D721Med (cell line): ENCODE results near the gene LSAMP.

Experiments
- DNase-seq: peaks from one replicate; pipeline ENCODE4 v3.0.0; 2011; ENCODE audit warnings: low spot score; ENCODE audit not compliant: insufficient read length
- FAIRE-seq: peaks from 2 replicates; lab custom pipeline; 2011; peaks lifted over from hg19 to GRCh38; lab: Jason Lieb, UNC
- TF ChIP-seq, protein P1 (sequence below): IDR thresholded peaks from 2 replicates; pipeline ENCODE4 v1.5.1; 2012; ENCODE audit warnings: mild to moderate bottlenecking, control low read depth; ENCODE audit not compliant: insufficient read depth; ENCODE audit errors: missing control alignments

The LSAMP gene

DNA sequence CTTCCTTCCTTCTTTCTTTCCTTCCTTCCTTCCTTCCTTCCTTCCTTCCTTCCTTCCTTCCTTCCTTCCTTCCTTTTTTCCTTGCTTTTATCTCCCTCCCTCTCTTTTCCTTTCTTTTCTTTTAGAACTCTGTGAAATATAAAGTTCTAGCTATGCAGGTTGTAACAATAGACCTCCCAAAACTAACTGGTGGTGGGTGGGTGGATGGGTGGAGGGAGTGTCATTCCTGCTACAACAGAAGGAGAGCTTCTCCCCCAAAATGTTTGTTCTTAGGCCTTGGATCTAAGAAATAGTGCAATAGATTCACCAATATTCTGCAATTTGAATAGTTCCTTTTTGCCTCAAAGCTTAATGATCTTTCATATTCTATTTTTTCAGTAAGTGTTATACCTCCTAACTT is 606.0 kb downstream of the LSAMP start:
- TF ChIP-seq, protein P1, sequence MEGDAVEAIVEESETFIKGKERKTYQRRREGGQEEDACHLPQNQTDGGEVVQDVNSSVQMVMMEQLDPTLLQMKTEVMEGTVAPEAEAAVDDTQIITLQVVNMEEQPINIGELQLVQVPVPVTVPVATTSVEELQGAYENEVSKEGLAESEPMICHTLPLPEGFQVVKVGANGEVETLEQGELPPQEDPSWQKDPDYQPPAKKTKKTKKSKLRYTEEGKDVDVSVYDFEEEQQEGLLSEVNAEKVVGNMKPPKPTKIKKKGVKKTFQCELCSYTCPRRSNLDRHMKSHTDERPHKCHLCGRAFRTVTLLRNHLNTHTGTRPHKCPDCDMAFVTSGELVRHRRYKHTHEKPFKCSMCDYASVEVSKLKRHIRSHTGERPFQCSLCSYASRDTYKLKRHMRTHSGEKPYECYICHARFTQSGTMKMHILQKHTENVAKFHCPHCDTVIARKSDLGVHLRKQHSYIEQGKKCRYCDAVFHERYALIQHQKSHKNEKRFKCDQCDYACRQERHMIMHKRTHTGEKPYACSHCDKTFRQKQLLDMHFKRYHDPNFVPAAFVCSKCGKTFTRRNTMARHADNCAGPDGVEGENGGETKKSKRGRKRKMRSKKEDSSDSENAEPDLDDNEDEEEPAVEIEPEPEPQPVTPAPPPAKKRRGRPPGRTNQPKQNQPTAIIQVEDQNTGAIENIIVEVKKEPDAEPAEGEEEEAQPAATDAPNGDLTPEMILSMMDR = no peak
- FAIRE-seq (no peak), DNase-seq (no peak)

DNA sequence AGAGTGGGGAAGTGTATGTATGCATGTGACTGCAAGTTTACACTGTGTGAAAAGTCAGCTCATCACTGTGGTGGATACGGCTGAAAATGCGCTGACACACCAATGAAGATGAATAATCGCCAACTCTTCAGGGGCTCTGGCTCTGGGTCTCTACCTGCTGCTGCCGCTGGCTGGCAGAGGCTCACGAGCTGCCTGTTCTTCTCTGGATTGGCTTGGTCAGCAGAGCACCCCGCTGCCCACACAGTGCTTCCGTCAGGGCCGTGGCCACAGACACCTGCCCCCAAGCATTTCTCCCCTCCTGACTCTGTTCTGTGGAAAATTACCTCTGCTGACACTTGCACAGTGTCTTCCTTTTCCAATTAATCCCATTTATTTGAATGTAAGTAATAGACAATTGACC is 606.5 kb downstream of the LSAMP start:
- DNase-seq (no peak), FAIRE-seq (no peak)
- TF ChIP-seq, protein P1 = no peak

DNA sequence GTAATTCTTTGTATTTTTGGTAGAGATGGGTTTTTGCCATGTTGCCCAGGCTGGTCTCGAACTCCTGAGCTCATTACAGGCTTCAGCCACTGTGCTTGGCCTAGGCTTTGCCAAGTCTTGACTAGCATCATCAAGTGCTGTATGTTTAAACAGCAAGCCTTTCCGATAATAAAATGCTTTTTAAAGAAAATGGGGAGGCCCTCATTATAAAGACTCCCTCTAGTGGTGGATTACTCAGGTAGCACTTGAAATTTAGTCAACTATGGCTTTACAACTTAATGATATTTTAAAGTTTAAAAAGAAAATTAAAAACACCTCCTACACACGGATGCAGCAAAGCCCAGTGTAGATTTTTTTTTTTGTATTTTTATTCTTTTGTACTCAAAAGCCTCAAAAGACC is 608.3 kb downstream of the LSAMP start:
- DNase-seq (no peak), FAIRE-seq (no peak)
- TF ChIP-seq, protein P1 = peak; percentile 49

DNA sequence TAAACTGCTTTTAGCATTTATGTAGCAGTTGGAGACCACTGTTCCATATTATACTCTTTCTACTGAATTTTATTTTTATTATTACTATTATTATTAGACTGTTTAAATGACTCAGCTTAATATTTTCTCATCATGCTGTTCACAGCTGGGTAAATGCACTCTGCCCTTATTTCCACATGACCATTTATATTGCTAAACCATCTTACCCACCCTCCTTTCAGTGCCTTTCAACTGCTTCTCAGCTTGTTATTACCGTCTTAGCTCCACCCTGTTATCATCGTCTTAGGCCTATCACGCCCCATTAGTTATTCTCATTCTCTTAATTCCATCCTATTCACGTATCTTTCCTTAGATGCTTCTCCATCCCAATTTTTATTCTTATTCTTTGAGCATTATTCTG is 609.3 kb downstream of the LSAMP start:
- TF ChIP-seq, protein P1 = no peak
- FAIRE-seq = no peak

DNA sequence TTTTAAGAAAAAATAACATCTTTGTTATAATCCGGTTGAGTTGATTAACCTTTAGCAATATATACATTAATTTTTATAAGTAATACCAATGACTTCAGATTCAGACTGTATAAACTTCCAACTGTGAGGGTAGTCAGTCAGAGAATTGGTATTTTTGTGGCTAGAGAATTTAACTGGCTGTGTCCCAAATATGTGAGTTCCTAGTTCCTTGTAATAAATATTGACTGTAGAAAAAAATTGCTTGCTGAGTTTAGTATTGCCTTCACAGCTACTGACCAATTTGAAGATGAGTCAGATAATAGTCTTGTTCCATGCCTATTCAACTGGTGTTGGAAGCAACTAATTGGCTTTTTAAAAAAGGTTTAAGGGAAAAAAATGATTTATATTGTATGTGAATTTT is 611.2 kb downstream of the LSAMP start:
- TF ChIP-seq, protein P1 = no peak
- DNase-seq (no peak), FAIRE-seq (no peak)

More for the DNA sequence above, 609.3 kb downstream of the LSAMP start:
- DNase-seq = no peak

DNA sequence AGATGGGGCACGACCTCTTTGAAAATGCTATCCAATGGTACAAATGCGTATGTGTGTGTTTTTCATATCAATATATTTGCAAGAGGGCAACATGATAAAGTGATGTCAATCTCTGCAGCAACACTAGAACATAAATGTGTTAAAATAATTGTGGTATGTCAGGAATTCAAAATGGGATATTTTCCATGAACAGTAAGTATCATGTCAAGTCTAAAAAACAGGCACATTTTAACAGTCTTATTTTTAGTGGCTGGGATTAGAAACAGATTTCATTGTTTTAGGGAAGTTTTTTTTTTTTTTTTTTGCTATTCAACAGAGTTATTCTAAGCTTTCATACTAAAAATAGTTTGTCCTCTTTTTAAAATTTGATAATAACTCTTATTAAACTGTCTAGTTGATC is 612.2 kb downstream of the LSAMP start:
- FAIRE-seq (no peak), DNase-seq (no peak)
- TF ChIP-seq, protein P1 = no peak

DNA sequence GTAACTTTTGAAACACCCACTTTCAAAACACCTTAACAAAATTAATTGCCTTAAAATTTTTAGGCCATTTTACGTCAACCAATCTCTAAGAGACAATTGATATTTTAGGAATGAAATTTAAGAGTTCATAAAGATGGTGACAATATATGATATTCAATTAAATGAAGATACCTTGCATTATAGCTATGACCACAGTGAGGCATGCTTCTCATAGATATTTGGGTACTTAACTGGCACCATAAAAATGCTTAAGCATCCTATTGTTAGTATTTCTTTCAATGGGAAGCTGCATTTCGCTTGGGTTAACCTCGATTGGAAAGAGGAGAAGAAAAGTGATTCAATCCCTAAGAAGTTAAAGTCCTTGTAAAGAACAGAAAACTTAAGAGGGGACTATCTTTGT is 613.0 kb downstream of the LSAMP start:
- DNase-seq (no peak), FAIRE-seq (no peak)
- TF ChIP-seq, protein P1 = no peak
